ENCODE results near the gene SLC24A2.
"Not testable (repeated sequence)": the region's sequence is repeated elsewhere in the genome, so short reads cannot be mapped to it uniquely, and the experiment has no call there.

SLC24A2 gene

GRCh38 chr9:19788614-19789271 lies at the start of gene SLC24A2:
SLC24A2 (minus strand) TSS chr9:19789037.
- no peak for DNase-seq (ENCODE audit: low read depth)
- H3K4me3 ChIP-seq (ENCODE audit: control insufficient read depth, low read depth, low read length), result no peak within 1 kb of the TSS
- no peak for TF ChIP-seq CTCF (conservative IDR thresholded peaks at IDR 0.05; ENCODE audit: control insufficient read depth, insufficient read depth, low read depth, low read length)

- not testable (repeated sequence) for DNase-seq (ENCODE audit: low read depth)
Observed at GRCh38 chr9:19833331-19833730, 44.5 kb upstream of the SLC24A2 start.

GRCh38 chr9:19830796-19831195 lies 42.0 kb upstream of the SLC24A2 start:
- no peak for TF ChIP-seq CTCF (conservative IDR thresholded peaks at IDR 0.05; ENCODE audit: control insufficient read depth, insufficient read depth, low read depth, low read length)
- no peak overlapping the region for H3K4me3 ChIP-seq (ENCODE audit: control insufficient read depth, low read depth, low read length)
- DNase-seq (ENCODE audit: low read depth), result no peak

More at GRCh38 chr9:19833331-19833730, 44.5 kb upstream of the SLC24A2 start:
- H3K4me3 ChIP-seq (ENCODE audit: control insufficient read depth, low read depth, low read length), result not testable (repeated sequence)

GRCh38 chr9:19828576-19829109 lies 39.8 kb upstream of the SLC24A2 start:
- TF ChIP-seq CTCF (conservative IDR thresholded peaks at IDR 0.05; ENCODE audit: control insufficient read depth, insufficient read depth, low read depth, low read length), result no peak
- DNase-seq (ENCODE audit: low read depth), result no peak
- H3K4me3 ChIP-seq (ENCODE audit: control insufficient read depth, low read depth, low read length), result no peak overlapping the region

GRCh38 chr9:19816769-19817168 lies 27.9 kb upstream of the SLC24A2 start:
- DNase-seq (ENCODE audit: low read depth), result no peak
- no peak for TF ChIP-seq CTCF (conservative IDR thresholded peaks at IDR 0.05; ENCODE audit: control insufficient read depth, insufficient read depth, low read depth, low read length)
- no peak overlapping the region for H3K4me3 ChIP-seq (ENCODE audit: control insufficient read depth, low read depth, low read length)

- no peak for DNase-seq (ENCODE audit: low read depth)
- no peak for TF ChIP-seq CTCF (conservative IDR thresholded peaks at IDR 0.05; ENCODE audit: control insufficient read depth, insufficient read depth, low read depth, low read length)
- no peak overlapping the region for H3K4me3 ChIP-seq (ENCODE audit: control insufficient read depth, low read depth, low read length)
Observed at GRCh38 chr9:19812194-19812593, 23.4 kb upstream of the SLC24A2 start.

- no peak for TF ChIP-seq CTCF (conservative IDR thresholded peaks at IDR 0.05; ENCODE audit: control insufficient read depth, insufficient read depth, low read depth, low read length)
- DNase-seq (ENCODE audit: low read depth), result no peak
- no peak overlapping the region for H3K4me3 ChIP-seq (ENCODE audit: control insufficient read depth, low read depth, low read length)
Observed at GRCh38 chr9:19809422-19810269, 20.8 kb upstream of the SLC24A2 start.
